Esophagus muscularis mucosa (tissue), 4 donors: ENCODE results near the gene CTDSP2. TPM values are rescaled to one million over a fixed set of nuclear protein-coding genes. Genes with fewer than 3 reads are reported as not detected.

Source experiments
- DNase-seq: peaks from one replicate; pipeline ENCODE4 v3.0.0-alpha.2; 2017; ENCODE audit errors: extremely low spot score
- H3K27ac ChIP-seq, 4 donors: fragments of 200-600 bp; sonication (generic); replicated peaks in 1 of 4; 1 replicate in 3 of 4; 2 replicates in 1 of 4; pipeline ENCODE4 v1.5.1; 2016 to 2019; ENCODE audit warnings: mild to moderate bottlenecking in 1 of 4
- H3K27me3 ChIP-seq, 4 donors: fragments of 200-600 bp; sonication (generic); one replicate each; pipeline versions ENCODE4 v1.5.1 to v1.6.0; 2016 to 2019
- H3K36me3 ChIP-seq, 4 donors: fragments of 200-600 bp; sonication (generic); one replicate each; pipeline ENCODE4 v1.5.1; 2016 to 2019
- H3K4me1 ChIP-seq, 4 donors: fragments of 200-600 bp; sonication (generic); one replicate each; pipeline ENCODE4 v1.5.1; 2016 to 2019
- H3K4me3 ChIP-seq, 4 donors: fragments of 200-600 bp; sonication (generic); 1 replicate in 2 of 4; 2 replicates in 2 of 4; pipeline ENCODE4 v1.5.1; 2016 to 2019; ENCODE audit warnings: mild to moderate bottlenecking in 4 of 4, moderate library complexity in 1 of 4
- H3K9me3 ChIP-seq, 4 donors: fragments of 200-600 bp; sonication (generic); 1 replicate in 3 of 4; 2 replicates in 1 of 4; pipeline ENCODE4 v1.5.1; 2016 to 2019
- EP300 ChIP-seq: sonication (generic); formaldehyde crosslinking; IDR thresholded peaks from one replicate; pipeline ENCODE4 v1.6.1; 2017; ENCODE audit warnings: antibody characterized with exemption
- POLR2A ChIP-seq: fragments of 450-650 bp; IDR thresholded peaks from one replicate; pipeline ENCODE4 v1.6.1; 2017; ENCODE audit warnings: antibody characterized with exemption, moderate library complexity, mild to moderate bottlenecking, low read depth
- POLR2AphosphoS5 ChIP-seq, 2 donors: sonication (generic); formaldehyde crosslinking; IDR thresholded peaks; one replicate each; pipeline ENCODE4 v1.6.1; 2017; ENCODE audit warnings: antibody characterized with exemption in 2 of 2
- WGBS: methylation state at CpG from one replicate; pipeline ENCODE4 v1.1.5; 2018; 5-methylcytosine and 5-hydroxymethylcytosine counted together
- intact Hi-C: fragments of 100-400 bp; cut with DNase I; formaldehyde crosslinking; loops from one replicate; pipeline ENCODE4 v1.15.1; 2023
- total RNA-seq, 4 donors: library from RNA; depleted of rRNA; stranded (reverse); fragments of >200 nt; gene quantifications; one replicate each; pipeline versions ENCODE4 v1.1.0 to v1.2.1, GENCODE V29; 2016
- TF ChIP-seq, protein P1 (sequence below), 3 experiments: fragments of 200-600 bp in 2 of 3; fragments of 450-650 bp in 1 of 3; sonication (generic) in 2 of 3; IDR thresholded peaks; one replicate each; pipeline ENCODE4 v1.5.1; 2017 to 2019; ENCODE audit warnings: antibody characterized with exemption in 3 of 3, mild to moderate bottlenecking in 2 of 3, moderate library complexity in 1 of 3

Gene CTDSP2
- total RNA-seq, 4 donors from 2014 or later, result 127 to 249 (median 196) TPM

DNA sequence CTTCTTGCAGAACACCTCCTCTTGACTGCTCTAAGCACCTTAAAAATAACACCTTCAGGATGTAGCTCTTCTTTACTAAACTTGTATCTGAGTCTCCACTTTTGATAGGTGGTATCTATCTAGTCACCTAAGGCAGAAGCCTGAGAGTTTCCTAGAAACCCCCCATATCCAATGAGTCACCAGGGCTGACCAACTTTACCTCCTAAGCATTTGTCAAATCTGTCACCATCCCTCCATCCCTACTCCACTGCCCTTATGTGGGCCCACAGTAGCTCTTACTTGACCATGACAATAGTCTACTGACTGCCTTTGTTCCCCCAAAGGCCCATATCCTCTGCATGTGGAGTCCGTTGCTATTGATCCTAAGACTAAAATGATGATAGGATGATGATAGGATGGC is 43.9 kb downstream of the CTDSP2 start:
- no peak overlapping the region for H3K27ac ChIP-seq
- peaks cover 24 to 95% (median 86%) of the 10 kb centered on the region in 4 donors for H3K36me3 ChIP-seq
- TF ChIP-seq POLR2A (no peak), POLR2AphosphoS5 (IDR thresholded peaks at IDR 0.05) (no peak), EP300 (no peak)
- TF ChIP-seq, protein P1, sequence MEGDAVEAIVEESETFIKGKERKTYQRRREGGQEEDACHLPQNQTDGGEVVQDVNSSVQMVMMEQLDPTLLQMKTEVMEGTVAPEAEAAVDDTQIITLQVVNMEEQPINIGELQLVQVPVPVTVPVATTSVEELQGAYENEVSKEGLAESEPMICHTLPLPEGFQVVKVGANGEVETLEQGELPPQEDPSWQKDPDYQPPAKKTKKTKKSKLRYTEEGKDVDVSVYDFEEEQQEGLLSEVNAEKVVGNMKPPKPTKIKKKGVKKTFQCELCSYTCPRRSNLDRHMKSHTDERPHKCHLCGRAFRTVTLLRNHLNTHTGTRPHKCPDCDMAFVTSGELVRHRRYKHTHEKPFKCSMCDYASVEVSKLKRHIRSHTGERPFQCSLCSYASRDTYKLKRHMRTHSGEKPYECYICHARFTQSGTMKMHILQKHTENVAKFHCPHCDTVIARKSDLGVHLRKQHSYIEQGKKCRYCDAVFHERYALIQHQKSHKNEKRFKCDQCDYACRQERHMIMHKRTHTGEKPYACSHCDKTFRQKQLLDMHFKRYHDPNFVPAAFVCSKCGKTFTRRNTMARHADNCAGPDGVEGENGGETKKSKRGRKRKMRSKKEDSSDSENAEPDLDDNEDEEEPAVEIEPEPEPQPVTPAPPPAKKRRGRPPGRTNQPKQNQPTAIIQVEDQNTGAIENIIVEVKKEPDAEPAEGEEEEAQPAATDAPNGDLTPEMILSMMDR (IDR thresholded peaks at IDR 0.05), result no peak
- H3K27me3 ChIP-seq, result no peaks in the 10 kb centered on the region
- intact Hi-C loops, result loop anchor here (2.0 kb wide), 1 partner anchor 104 kb away; no protein-coding TSS in a partner anchor
- no peaks in the 10 kb centered on the region for H3K9me3 ChIP-seq
- H3K4me3 ChIP-seq, result no peak overlapping the region
- H3K4me1 ChIP-seq, result peaks cover 4 to 10% (median 5%) of the 10 kb centered on the region in 4 donors
- no peak for DNase-seq
- WGBS, result 100% methylated on average over 1 of the region's 1 CpG

DNA sequence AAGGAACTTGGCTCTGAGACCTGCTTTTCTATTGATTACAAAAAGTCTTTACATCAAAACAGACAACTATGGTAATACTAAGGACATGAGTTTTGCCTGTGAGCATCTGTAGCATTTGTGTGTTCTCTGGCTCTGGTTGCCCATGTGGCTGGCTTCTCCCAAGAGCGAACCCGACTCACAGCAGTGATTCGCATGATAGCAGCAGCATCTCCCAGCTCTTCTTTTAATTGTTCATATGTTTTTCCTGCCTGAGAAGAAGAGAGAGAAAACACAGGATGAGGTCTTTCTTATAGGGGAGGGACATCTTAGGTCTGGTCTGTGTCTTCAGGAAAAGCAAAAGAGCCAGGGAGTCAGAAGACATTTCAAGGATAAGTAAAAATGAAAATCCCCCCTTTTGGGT is 45.6 kb downstream of the CTDSP2 start:
- DNase-seq, result no peak
- intact Hi-C loops, result no loop called here
- H3K36me3 ChIP-seq, result peaks cover 24 to 96% (median 86%) of the 10 kb centered on the region in 4 donors
- no peaks in the 10 kb centered on the region for H3K9me3 ChIP-seq
- TF ChIP-seq, protein P1 (IDR thresholded peaks at IDR 0.05), result no peak
- TF ChIP-seq EP300, result no peak
- no peak for TF ChIP-seq POLR2AphosphoS5 (IDR thresholded peaks at IDR 0.05)
- no peak for TF ChIP-seq POLR2A
- 92% methylated on average over 3 of the region's 3 CpGs for WGBS
- no peak overlapping the region for H3K27ac ChIP-seq
- H3K4me1 ChIP-seq, result peaks cover 4 to 10% (median 5%) of the 10 kb centered on the region in 4 donors
- H3K27me3 ChIP-seq, result no peaks in the 10 kb centered on the region
- H3K4me3 ChIP-seq, result no peak overlapping the region

DNA sequence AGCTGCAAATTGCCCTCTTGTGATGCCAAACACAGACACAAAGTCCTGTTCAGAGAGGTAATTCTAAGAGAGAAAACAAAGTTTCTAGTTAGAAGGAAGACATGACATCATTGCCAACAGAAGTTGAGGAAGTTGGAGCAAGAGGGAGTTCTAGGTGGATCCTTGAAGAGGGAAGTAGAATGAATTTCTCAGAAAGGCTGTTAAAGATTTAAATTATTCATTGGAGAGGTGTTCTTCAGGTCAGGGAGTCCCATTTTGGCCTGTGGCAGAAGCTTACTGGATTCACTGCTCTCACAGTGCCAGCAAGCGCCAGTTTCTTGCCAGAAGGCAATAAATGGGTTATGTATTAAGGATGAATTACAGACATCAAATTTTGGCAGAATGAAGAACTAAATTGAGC is 48.6 kb downstream of the CTDSP2 start:
- Histone ChIP-seq H3K27ac (no peak overlapping the region), H3K4me1 (peaks cover 0 to under 1% (median 0%) of the 10 kb centered on the region in 4 donors), H3K36me3 (peaks cover 33 to 100% (median 95%) of the 10 kb centered on the region in 4 donors), H3K9me3 (no peaks in the 10 kb centered on the region), H3K4me3 (no peak overlapping the region), H3K27me3 (no peaks in the 10 kb centered on the region)
- DNase-seq, result no peak
- intact Hi-C loops, result no loop called here
- 93% methylated on average over 1 of the region's 1 CpG for WGBS
- TF ChIP-seq EP300 (no peak), POLR2A (no peak), POLR2AphosphoS5 (IDR thresholded peaks at IDR 0.05) (no peak)
- TF ChIP-seq, protein P1 (IDR thresholded peaks at IDR 0.05), result no peak

DNA sequence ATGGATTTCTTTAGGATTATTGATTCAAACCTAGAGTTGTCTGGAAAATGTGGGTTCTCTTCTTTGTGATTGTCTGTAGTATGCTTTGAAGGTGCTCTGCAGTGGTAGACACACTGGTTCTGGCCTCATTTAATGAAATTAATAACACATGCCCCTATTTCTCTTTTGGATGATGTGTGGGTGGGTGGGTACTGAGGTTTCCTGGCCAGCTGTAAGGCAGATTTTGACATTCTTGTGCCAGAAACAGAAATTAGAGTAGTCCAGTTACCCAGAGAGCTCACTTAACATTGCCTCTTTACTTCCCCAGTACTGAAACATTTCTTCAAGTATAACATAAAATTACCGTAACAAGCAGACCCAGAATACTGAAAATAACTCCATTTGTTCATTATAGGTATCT is 49.5 kb downstream of the CTDSP2 start:
- H3K36me3 ChIP-seq, result peaks cover 33 to 100% (median 94%) of the 10 kb centered on the region in 4 donors
- H3K4me3 ChIP-seq, result no peak overlapping the region
- intact Hi-C loops, result no loop called here
- TF ChIP-seq POLR2A (no peak), POLR2AphosphoS5 (IDR thresholded peaks at IDR 0.05) (no peak), EP300 (no peak)
- TF ChIP-seq, protein P1 (IDR thresholded peaks at IDR 0.05), result no peak
- no peak overlapping the region for H3K27ac ChIP-seq
- no peaks in the 10 kb centered on the region for H3K9me3 ChIP-seq
- H3K27me3 ChIP-seq, result no peaks in the 10 kb centered on the region
- WGBS, result 93% methylated on average over 1 of the region's 1 CpG
- H3K4me1 ChIP-seq, result no peaks in the 10 kb centered on the region
- no peak for DNase-seq

DNA sequence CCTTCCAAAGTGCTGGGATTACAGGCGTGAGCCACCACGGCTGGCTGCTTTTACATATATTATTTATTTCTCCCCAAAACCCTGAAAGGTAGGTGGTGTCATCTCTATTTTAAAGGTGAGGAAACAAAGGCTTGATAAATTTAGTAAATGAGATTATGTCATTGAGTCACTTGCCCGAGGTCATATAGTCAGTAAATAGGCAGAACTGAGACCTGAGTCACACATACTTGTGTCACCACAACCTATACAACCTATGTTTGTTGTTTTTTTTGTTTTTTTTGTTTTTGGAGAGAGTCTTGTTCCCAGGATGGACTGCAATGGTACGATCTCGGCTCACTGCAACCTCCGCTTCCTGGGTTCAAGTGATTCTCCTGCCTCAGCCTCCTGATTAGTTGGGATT is 51.2 kb downstream of the CTDSP2 start:
- Histone ChIP-seq H3K4me3 (no peak overlapping the region), H3K27me3 (no peaks in the 10 kb centered on the region), H3K27ac (no peak overlapping the region), H3K9me3 (no peaks in the 10 kb centered on the region), H3K36me3 (peaks cover 27 to 98% (median 91%) of the 10 kb centered on the region in 4 donors), H3K4me1 (no peaks in the 10 kb centered on the region)
- TF ChIP-seq POLR2A, result no peak
- no peak for TF ChIP-seq POLR2AphosphoS5 (IDR thresholded peaks at IDR 0.05)
- WGBS, result 91% methylated on average over 6 of the region's 6 CpGs
- DNase-seq, result no peak
- intact Hi-C loops, result no loop called here
